Activated CD8-positive, alpha-beta memory T cell treated with anti-CD3 and anti-CD28 coated beads, Interleukin-2, amount 50 U/mL, for 24 hours (primary cell): ENCODE results near the gene TMEM81.

Experiments used
- DNase-seq: peaks from one replicate; pipeline ENCODE4 v3.0.0-alpha.2; 2020; ENCODE audit errors: extremely low read depth

TMEM81 gene, protein sequence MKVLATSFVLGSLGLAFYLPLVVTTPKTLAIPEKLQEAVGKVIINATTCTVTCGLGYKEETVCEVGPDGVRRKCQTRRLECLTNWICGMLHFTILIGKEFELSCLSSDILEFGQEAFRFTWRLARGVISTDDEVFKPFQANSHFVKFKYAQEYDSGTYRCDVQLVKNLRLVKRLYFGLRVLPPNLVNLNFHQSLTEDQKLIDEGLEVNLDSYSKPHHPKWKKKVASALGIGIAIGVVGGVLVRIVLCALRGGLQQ

DNA sequence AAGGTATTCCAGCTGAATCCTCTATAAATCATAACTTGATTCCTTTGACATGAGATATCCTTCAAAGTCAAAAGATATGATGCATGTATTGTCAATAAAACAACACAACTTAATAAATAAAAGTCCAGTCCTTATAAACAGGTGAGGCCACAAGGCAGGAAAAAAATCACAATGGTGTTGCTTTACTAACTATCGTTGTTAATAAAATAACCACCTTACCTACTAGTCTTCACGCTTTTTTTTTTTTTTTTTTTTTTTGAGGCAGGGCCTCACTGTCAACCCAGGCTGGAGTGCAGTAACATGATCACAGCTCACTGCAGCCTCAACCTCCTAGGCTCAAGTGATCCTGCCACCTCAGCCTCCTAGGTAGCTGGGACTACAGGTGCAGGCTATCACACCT is at the start of gene TMEM81:
Gene TMEM81, minus strand, starts transcription at position 101 of the 400 bp plus-strand sequence. CDS start 140 bp downstream, outside the sequence.
- DNase-seq: no peak

DNA sequence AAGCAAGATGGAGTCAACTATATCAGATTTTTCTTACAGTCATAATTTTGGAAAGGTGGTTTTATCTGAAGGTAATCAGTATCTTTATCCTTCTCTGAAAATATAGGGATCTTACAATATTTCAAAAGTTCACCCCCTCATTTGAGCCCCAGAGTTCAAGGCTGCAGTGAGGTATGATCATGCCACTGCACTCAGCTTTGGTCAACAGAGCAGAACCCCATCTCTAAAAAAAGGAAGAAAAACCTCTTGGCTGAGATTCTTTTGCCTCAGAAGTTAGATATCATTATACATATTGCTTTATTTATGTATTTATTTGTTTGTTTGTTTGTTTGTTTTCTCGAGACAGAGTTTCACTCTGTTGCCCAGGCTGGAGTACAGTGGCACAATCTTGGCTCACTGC is 49.0 kb upstream of the TMEM81 start:
- DNase-seq: no peak

DNA sequence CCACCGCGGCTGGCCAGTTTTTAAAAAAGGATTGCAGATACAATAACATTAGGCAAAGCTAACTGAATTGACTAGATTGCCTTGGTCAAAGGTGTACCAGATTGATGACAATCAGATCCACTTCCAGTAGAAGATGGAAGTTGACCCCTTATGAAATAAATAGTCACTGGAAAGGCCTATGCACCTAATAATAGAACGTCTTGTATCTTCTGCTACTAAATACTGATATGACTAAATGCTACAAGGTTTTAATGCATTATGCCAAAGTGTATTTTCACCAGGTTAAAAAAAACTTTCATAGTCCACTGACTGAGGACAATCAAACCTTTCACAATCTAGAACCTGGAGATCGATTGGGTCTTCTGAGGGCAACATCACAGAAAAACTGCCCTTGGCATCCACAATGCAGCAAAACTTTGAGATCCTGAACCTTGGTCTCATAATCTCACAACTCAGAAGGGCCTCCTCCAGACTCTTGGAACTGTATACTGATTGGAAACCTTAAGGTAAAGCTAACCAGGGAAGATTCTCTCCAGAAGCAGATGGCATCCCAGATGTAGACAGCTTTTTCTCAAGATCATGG is 45.3 kb upstream of the TMEM81 start:
- no peak for DNase-seq

DNA sequence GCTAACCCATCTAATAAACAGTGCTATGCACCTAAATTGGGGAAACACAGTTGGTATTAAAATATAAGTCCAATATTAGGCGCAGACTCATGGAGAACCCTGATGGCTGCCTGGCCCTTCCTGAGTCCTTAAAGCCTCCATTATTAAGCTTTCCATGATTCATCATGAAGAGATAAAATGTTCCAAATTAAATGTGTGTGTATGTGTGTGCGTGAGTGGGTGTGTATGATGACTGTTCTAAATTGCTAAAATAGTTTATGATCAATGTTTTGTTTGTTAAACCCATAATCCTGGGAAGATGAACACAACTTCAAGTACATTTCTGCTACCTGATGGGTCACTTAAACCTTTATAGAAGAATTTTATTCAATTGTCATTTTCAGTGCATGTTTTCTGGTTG is 43.8 kb upstream of the TMEM81 start:
- no peak for DNase-seq

DNA sequence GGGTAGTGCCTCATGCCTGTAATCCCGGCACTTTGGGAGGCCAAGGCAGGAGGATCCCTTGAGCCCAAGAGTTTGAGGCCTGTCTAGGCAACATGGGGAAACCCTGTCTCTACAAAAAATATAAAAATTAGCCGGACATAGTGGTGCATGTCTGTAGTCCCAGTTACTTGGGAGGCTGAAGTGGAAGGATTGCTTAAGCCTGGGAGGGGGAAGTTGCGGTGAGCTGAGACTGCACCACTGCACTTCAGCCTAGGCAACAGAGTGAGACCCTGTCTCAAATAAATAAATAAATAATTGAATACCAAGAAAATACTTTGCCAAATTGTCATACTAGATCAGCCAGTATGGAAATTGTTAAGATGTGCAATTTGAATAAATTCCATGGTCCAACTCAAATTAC is 43.4 kb upstream of the TMEM81 start:
- DNase-seq: no peak

DNA sequence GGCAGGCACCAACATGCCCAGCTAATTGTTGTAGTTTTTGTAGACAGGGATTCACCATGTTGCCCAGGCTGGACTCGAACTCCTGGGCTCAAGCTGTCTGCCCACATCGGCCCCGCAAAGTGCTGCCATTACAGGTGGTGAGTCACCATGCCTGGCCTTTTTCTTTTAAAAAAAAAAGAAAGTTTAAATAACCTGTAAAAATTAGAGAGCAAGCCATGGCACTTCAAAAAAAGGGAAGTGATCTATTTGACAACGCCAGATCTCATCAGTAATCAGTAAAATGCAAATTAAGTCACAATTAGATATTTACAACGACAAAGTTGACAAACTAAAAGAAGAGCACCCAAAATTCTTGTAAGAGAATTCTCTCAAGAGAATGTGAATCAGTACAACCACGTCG is 40.5 kb upstream of the TMEM81 start:
- no peak for DNase-seq

DNA sequence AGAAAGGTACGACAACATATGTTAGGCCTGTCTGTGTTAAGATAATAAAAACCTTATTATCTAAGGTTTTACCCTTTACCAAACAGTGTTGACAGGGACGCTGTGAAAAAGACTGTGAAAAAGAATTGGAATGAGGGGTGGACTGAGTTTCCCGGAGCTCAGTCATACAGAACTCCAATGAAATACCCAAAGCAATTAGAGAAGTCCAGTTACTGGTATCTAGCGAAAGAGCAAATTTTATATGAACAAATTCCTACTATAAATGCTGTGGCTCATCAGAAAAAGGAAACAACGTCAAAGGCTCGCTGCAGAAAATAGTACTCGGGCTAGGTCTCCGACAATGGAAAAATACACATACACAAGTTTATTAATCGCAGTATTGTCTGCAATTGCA is 38.2 kb upstream of the TMEM81 start:
- DNase-seq: no peak

DNA sequence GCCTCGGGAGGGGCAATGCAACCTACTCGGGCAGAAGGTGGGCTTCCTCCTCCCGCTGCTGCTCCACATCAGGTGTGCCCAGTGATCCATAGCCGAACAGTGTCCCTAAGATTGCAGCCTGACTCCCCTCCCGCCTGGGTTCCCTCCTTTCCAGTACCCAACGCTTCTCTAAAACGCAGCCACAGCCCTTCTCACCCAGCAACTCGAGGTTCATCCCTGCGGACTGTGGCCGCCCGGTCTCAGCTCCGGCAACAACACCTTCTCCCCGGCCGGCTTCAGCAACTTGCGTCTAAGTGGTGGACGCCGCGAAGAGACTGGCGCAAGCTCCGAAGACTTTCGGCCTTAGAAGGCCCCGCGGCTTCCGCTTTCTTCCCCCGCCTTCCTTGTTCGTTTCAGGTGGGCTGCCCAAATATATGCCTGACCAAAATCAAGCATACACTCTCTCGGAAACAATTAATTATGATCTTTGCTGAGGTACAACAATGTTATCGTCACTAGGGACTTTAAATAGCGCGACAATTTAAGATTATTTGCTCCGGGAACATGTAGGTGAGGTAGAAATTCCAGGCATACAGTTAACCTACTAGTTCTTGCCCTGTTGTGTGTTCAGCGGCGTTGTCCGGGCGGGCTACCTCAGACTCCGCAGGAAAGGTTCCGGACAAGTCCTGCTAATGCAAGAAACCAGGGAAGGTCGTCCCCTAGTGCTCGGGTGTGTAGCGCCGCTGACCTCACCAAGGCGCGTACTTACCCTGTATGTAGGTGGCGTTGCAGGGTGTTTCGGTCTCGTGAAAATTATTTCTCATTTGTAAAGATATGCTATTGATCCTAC is 37.6 kb upstream of the TMEM81 start, which contains the start of gene RBBP5:
Gene RBBP5, minus strand, starts transcription at position 319 of the 829 bp plus-strand sequence. Its CDS starts 105 bp downstream, at position 214.
- DNase-seq: peak; percentile 85

DNA sequence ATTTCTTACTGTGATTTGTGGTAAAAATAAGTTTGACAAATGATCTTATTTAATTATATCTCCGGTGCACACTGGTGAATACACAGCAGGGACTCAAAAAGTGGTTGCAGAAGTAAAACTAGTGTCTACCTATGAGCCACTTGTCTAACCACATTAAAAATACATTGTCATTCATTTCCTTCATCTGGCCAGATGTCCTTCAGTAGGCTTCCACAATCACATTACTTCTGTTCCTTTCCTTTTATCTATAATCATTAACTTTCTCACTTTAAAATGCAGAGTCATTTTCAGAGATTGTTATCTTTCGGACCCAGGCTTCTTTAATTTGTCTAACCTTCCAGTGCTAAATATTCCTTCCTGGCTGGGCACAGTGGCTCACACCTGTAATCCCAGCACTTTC is 34.5 kb upstream of the TMEM81 start:
- no peak for DNase-seq

DNA sequence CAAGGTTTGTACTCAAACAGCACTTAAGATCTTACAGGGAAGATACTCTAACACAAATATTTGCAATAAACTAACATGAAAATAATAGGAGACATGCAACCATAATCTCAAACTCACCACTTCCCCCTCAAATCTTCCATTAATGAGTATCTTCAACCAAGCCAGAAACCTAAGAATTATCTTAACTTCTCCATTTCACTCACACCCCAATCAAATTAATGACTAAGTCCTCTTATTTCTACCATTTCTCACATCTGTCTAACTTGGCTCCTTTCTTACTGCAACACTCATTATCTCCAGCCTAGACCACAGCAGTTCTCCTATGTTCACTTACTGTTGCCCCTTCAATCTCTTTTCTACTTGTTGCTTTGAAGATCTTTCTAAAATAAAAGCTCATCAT is 27.1 kb upstream of the TMEM81 start:
- DNase-seq: no peak

DNA sequence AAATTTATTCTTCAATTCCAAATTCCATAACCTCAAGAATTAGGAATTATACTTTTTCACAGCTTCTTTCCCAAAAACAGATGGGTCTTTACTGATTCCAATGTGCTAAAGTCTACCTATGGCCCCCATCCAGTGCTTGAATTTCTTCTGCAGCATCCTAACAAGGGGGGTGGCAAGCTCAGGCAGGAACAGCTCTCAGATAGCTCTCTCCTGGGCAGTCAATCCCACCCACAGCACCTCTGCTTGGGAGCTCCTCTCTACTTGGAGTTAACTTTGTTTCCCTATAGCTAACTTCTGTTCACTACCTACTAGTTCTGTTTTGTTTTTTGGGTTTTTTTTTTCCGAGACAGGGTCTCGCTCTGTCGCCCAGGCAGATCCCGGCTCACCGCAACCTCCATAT is 25.5 kb upstream of the TMEM81 start:
- no peak for DNase-seq

DNA sequence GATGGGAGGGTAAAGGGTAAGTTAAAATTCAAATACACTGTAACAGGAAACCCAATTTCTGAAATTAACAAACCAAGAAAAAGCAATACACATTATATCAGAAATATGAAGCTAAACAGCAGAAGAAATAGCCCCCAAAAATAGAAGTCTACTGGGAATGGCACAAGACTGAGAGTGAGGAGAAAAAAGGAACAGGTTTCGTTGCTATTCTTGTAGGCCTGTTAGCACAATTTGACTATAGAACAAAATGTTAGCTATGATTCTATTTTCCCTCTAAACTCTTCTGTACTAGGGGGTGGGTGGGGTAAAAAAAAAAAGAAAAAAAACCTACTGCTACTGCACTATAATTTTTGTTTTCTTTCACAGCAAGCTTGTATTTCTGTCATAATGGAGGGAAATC is 25.0 kb upstream of the TMEM81 start:
- no peak for DNase-seq

DNA sequence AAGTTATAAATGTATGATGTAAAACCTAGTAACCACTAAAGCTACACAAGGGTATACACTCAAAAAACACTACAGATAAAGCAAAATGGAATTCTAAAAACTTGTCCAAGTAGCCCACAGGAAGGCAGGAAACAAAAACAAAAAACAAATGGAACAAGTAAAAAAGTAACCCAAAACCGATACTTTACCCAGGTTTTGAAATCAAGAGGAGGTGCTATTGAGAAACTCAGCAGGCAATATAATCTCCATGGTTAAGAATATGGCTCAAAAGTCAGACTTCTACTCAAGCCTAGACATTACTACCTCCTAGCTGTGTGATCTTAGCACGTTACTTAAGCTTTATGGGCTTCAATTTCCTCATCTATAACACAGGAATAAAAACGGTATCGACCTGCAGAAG is 24.2 kb upstream of the TMEM81 start:
- DNase-seq: no peak

DNA sequence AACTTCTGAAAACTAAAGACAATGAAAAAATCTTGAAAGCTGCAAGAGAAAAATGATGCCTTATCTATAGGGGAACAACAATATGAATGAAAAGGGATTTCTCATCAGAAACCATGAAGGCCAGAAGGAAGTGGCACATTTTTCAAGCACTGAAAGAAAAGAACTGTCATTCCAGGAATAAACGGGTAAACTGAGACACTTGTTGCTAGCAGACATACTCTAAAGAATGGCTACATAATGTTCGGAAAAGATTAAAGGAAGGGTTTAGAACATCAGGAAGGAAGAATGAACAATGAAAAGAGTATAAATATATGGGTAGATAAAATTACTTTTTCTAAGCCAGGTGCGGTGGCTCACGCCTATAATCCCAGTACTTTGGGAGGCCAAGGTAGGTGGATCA is 23.1 kb upstream of the TMEM81 start:
- DNase-seq: no peak

DNA sequence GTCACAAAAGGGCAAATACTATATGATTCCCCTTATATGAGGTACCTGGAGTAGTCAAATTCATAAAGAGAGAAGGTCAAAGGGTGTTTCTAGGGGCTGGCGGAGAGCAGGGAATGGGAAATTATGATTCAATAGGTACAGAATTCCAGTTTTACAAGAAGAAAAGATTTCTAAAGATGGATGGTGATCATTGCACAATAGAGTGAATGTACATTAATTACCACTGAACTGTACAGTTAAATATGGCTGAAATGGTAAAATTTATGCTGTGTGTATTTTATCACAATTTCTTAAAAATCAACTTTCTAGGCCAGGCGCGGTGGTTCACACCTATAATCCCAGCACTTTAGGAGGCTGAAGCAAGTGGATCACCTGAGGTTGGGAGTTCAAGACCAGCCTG is 18.1 kb upstream of the TMEM81 start:
- DNase-seq: no peak

DNA sequence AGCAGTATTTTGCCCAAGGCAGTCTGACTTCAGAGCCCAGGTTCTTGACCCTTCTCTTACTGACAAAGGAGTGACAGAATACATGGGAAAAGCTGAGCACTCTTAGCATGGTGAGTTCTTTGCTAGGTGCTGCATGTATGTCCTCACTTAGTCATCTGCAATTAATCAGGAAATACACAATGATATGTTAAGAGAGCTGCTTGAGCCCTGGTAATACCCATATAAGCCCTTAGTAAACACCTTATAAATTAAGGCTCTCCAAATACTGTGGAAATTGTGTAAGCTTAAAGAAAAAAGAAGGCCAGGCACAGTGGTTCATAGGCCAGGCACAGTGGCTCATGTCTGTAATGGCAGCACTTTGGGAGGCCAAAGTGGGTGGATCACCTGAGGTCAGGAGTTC is 14.0 kb upstream of the TMEM81 start:
- no peak for DNase-seq

DNA sequence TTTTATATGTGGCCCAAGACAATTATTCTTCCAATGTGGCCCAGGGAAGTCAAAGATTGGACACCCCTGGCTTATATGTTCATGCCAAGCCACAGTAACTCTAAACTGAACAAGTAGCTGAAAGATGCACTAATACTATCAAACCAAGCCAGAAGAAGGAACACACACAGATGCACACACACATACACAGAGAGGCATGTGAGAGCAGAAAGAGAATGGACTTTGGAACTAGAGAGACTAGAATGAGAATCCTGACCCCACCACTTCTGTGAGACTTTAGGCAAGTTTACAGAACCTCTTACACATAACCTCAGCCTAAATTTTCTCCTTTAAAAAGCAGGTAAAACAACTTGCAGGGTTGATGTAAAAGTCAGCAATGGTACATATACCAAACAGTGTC is 11.2 kb upstream of the TMEM81 start:
- DNase-seq: no peak

DNA sequence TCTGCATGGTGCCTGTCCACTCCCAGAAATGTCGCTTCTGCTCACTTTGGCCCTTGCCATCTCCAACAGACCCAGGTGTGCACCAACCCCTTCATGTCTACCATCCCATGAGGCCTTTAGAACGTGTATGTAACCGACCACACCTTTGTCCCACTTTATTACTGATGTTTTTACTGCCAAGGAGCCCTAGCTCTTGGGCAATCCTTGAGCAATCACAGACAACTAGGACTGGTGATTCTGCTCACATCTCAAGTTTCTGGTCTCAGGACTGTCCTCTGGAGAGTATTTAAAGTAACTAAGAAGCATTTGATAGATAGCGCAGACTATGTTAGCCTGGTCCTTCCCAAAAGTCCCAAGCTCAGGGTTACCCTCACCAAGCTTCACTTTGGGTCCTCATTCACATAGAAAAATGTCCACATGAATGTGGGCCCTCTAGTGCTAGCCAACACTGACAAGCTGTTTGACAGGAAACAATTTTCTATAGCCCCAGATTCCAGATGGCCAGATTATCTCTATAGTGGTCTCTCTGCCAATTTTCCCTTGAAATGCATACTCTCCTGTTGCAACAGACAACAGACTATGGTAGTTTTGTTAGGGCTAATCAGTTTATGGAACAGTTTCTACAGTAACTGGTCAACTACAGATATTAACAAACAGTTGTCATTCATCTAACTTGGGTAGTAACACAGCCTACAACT is 6.9 kb upstream of the TMEM81 start:
- no peak for DNase-seq

DNA sequence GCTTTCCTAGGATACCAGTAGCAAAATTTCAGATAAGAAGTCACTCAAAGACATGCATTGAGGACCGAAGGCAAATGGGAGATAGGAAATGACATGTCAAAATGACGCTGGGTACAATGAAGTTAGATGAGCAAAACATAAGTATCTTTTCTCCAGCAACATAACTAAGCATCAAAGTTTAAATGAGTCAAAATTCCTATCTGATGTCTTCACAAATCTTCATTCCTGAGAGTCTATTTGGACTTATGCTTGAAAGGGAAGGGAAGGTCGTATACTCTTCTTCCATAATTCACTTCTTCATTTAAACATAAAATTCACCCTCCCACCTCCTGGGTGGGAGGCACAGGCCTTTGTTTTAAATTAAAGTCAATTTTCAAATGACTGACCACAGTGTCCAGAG is 4.1 kb upstream of the TMEM81 start:
- no peak for DNase-seq

DNA sequence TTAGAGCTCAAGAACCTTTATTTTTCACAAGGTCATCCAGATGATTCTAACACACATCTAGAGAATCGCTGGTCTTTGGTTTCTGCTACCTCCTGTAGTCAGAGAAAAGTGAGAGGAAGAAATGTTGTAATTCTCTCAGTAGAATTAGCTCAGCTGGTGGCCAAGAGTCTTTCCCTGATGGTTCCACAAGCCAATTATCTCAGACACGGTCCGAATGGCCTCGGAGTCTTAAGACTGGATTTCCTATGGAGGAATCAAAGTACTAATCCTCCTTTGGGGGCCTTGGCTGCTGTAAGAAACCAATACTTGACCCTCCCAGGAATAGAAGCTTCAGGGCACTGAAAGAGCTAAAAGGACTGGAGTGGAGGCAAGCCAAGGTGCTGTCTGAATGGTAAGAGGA is 1.8 kb downstream of the TMEM81 start:
- DNase-seq: no peak

DNA sequence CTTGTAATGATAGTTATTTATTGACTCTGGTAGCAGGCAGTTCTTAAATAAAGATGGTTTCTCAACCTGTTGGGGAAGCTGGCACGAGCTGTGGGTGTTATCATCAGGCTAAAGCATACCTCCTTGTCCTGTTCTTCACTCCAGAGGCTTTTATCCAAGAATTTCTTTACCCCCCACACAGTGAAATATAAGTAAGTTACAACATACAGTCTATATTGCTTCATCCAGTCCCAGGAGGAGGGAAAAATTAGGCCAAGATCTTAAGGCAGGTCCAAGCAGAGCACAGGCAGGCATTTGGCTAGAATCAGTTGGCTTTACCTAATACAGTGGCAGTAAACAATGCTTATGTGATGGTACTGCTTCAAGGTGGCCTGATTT is 6.3 kb downstream of the TMEM81 start:
- no peak for DNase-seq

DNA sequence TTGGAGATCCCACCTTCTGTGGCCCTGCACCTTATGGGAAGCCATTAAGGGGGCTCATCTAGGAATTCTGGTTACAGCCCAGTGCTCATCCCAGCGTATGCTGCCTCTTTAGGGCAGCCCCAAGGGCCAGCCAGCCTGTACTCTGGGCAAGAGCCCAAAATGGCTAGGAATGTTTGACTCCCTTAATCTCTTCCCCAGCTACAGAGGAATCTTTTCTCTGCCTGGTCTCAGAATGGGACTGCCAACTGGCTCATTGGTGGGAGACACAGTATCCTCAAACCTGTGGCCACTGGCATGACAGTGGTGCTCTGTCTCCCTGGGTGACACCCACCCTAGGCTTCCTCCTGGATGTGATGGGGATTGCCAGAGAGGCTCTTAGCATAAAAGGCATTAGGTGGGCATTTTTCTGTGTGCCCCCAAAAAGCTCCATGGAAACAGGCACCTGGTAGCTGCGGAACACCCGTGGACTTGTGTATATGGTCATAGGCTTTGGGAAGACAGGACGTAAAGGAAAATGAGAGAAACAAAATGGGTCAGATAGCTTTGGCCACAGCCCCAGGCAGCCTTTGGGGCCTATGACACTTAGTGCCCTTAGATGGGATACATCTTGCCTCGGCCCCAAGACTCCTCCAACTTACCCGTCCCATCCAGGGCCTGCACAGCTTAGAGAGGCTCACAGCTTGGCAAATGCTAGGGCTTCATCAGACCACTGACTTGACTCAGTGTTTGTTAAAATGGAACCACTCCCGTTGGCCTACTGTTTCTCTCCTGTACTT is 6.9 kb downstream of the TMEM81 start:
- no peak for DNase-seq
